ENCODE measurements around the gene COL9A3. TPM values are rescaled to one million over a fixed set of nuclear protein-coding genes. Genes with fewer than 3 reads are reported as not detected.
A peak's percentile ranks its signal among the peaks of the same experiment; 100 is the strongest.

COL9A3 gene
- total RNA-seq, 2 experiments from 2014 or later, result 0.42 to 0.82 TPM

GRCh38 chr20:62804627-62805154 is 12.2 kb upstream of the COL9A3 start, which contains the start of gene OGFR:
TSS of gene OGFR (plus strand) at chr20:62804835. CDS start at chr20:62804860, 25 bp downstream.
- peaks cover 23% of the 10 kb centered on the region for H3K4me1 Mint-ChIP-seq
- POLR2A ChIA-PET, result interaction anchor here (0.7 to 4.5 kb wide), 6 partner anchors 10 to 418 kb away, joined by 3 to 59 read pairs (median 4); partner anchors contain the start of genes MRGBP, RPS21 and SLCO4A1
- peak within 1 kb of the TSS; percentile 98 for H3K4me3 Mint-ChIP-seq
- H3K27me3 Mint-ChIP-seq, result no peaks in the 10 kb centered on the region
- DNase-seq, result peak; percentile 83
- peak within 1 kb of the TSS; percentile 98 for H3K27ac Mint-ChIP-seq
- H3K9me3 Mint-ChIP-seq, result no peaks in the 10 kb centered on the region
- peaks cover 6% of the 10 kb centered on the region for H3K36me3 Mint-ChIP-seq
- peak; percentile 66 for ATAC-seq (ENCODE audit: low read depth)

- ATAC-seq (ENCODE audit: low read depth) (peak; percentile 17), DNase-seq (no peak)
- Mint-ChIP-seq H3K4me3 (peak overlapping the region; percentile 80), H3K27ac (peak overlapping the region; percentile 82), H3K27me3 (no peaks in the 10 kb centered on the region), H3K4me1 (peaks cover 23% of the 10 kb centered on the region), H3K36me3 (peaks cover 4% of the 10 kb centered on the region), H3K9me3 (no peaks in the 10 kb centered on the region)
- POLR2A ChIA-PET, result interaction anchor here (0.7 to 4.5 kb wide), 3 partner anchors 10 to 181 kb away, joined by 4 to 59 read pairs (median 4); partner anchors contain the start of genes MRGBP and SLCO4A1
Observed at GRCh38 chr20:62805155-62805710, 11.6 kb upstream of the COL9A3 start.

GRCh38 chr20:62805711-62806382 is 11.0 kb upstream of the COL9A3 start:
- H3K9me3 Mint-ChIP-seq, result no peaks in the 10 kb centered on the region
- no peaks in the 10 kb centered on the region for H3K27me3 Mint-ChIP-seq
- peak overlapping the region; percentile 82 for H3K27ac Mint-ChIP-seq
- POLR2A ChIA-PET, result interaction anchor here (0.7 to 4.5 kb wide), 2 partner anchors 11 to 182 kb away, joined by 4 to 59 read pairs; partner anchors contain the start of gene MRGBP
- no peak for ATAC-seq (ENCODE audit: low read depth)
- H3K4me3 Mint-ChIP-seq, result peak overlapping the region; percentile 80
- H3K4me1 Mint-ChIP-seq, result peaks cover 23% of the 10 kb centered on the region
- H3K36me3 Mint-ChIP-seq, result peaks cover 3% of the 10 kb centered on the region
- DNase-seq, result no peak

- Mint-ChIP-seq H3K4me1 (peaks cover 23% of the 10 kb centered on the region), H3K27me3 (no peaks in the 10 kb centered on the region), H3K36me3 (peaks cover 3% of the 10 kb centered on the region), H3K27ac (peak overlapping the region; percentile 46), H3K4me3 (peak overlapping the region; percentile 80), H3K9me3 (no peaks in the 10 kb centered on the region)
- DNase-seq, result no peak
- POLR2A ChIA-PET, result interaction anchor here (4.5 kb wide), 1 partner anchor 12 kb away, joined by 59 read pairs; the partner anchor contains the start of gene MRGBP
- no peak for ATAC-seq (ENCODE audit: low read depth)
Observed at GRCh38 chr20:62806383-62807050, 10.3 kb upstream of the COL9A3 start.

- Mint-ChIP-seq H3K9me3 (no peaks in the 10 kb centered on the region), H3K4me1 (peaks cover 23% of the 10 kb centered on the region), H3K27me3 (no peaks in the 10 kb centered on the region), H3K36me3 (peaks cover 7% of the 10 kb centered on the region), H3K27ac (peak overlapping the region; percentile 51), H3K4me3 (no peak overlapping the region)
- ATAC-seq (ENCODE audit: low read depth) (no peak), DNase-seq (no peak)
- POLR2A ChIA-PET, result interaction anchor here (1.0 to 3.3 kb wide), 3 partner anchors 11 to 165 kb away, joined by 3 to 30 read pairs (median 5); partner anchors contain the start of genes MRGBP and SLCO4A1
Observed at GRCh38 chr20:62807444-62808210, 9.2 kb upstream of the COL9A3 start.

GRCh38 chr20:62808211-62808865 is 8.5 kb upstream of the COL9A3 start:
- H3K27ac Mint-ChIP-seq, result peak overlapping the region; percentile 69
- H3K4me3 Mint-ChIP-seq, result peak overlapping the region; percentile 30
- POLR2A ChIA-PET, result interaction anchor here (1.0 to 3.3 kb wide), 3 partner anchors 12 to 166 kb away, joined by 3 to 30 read pairs (median 5); partner anchors contain the start of genes MRGBP and SLCO4A1
- H3K27me3 Mint-ChIP-seq, result no peaks in the 10 kb centered on the region
- H3K36me3 Mint-ChIP-seq, result peaks cover 8% of the 10 kb centered on the region
- DNase-seq (peak; percentile 83), ATAC-seq (ENCODE audit: low read depth) (peak; percentile 43)
- H3K9me3 Mint-ChIP-seq, result no peaks in the 10 kb centered on the region
- peaks cover 23% of the 10 kb centered on the region for H3K4me1 Mint-ChIP-seq

- no peak for ATAC-seq (ENCODE audit: low read depth)
- Mint-ChIP-seq H3K9me3 (no peaks in the 10 kb centered on the region), H3K27me3 (peaks cover 3% of the 10 kb centered on the region), H3K4me1 (peaks cover 14% of the 10 kb centered on the region), H3K36me3 (peaks cover 6% of the 10 kb centered on the region), H3K4me3 (no peak overlapping the region), H3K27ac (no peak overlapping the region)
- POLR2A ChIA-PET, result interaction anchor here (3.3 kb wide), 1 partner anchor 14 kb away, joined by 30 read pairs; the partner anchor contains the start of gene MRGBP
- no peak for DNase-seq
Observed at GRCh38 chr20:62809530-62810428, 7.1 kb upstream of the COL9A3 start.

- Mint-ChIP-seq H3K27ac (no peak overlapping the region), H3K4me3 (no peak overlapping the region), H3K9me3 (no peaks in the 10 kb centered on the region), H3K36me3 (peaks cover 5% of the 10 kb centered on the region), H3K4me1 (peaks cover 10% of the 10 kb centered on the region), H3K27me3 (peaks cover 14% of the 10 kb centered on the region)
- POLR2A ChIA-PET, result interaction anchor here (1.2 kb wide), 1 partner anchor 17 kb away, joined by 4 read pairs; no protein-coding TSS in a partner anchor
- DNase-seq, result no peak
- ATAC-seq (ENCODE audit: low read depth), result no peak
Observed at GRCh38 chr20:62811320-62811719, 5.5 kb upstream of the COL9A3 start.

GRCh38 chr20:62811720-62812119 is 5.1 kb upstream of the COL9A3 start:
- H3K27me3 Mint-ChIP-seq, result peaks cover 14% of the 10 kb centered on the region
- no peak for DNase-seq
- POLR2A ChIA-PET, result interaction anchor here (1.2 kb wide), 1 partner anchor 17 kb away, joined by 4 read pairs; no protein-coding TSS in a partner anchor
- ATAC-seq (ENCODE audit: low read depth), result no peak
- H3K4me1 Mint-ChIP-seq, result peaks cover 7% of the 10 kb centered on the region
- peaks cover 4% of the 10 kb centered on the region for H3K36me3 Mint-ChIP-seq
- no peak overlapping the region for H3K4me3 Mint-ChIP-seq
- no peak overlapping the region for H3K27ac Mint-ChIP-seq
- H3K9me3 Mint-ChIP-seq, result no peaks in the 10 kb centered on the region

- POLR2A ChIA-PET, result interaction anchor here (0.6 kb wide), 1 partner anchor 17 kb away, joined by 3 read pairs; no protein-coding TSS in a partner anchor
- peaks cover 14% of the 10 kb centered on the region for H3K27me3 Mint-ChIP-seq
- peaks cover 4% of the 10 kb centered on the region for H3K4me1 Mint-ChIP-seq
- no peak for ATAC-seq (ENCODE audit: low read depth)
- H3K27ac Mint-ChIP-seq, result no peak overlapping the region
- H3K4me3 Mint-ChIP-seq, result no peak overlapping the region
- no peak for DNase-seq
- H3K9me3 Mint-ChIP-seq, result no peaks in the 10 kb centered on the region
- peaks cover 4% of the 10 kb centered on the region for H3K36me3 Mint-ChIP-seq
Observed at GRCh38 chr20:62812181-62812906, 4.5 kb upstream of the COL9A3 start.

GRCh38 chr20:62812907-62813200 is 4.0 kb upstream of the COL9A3 start:
- Mint-ChIP-seq H3K36me3 (peaks cover 4% of the 10 kb centered on the region), H3K9me3 (no peaks in the 10 kb centered on the region), H3K27me3 (peaks cover 17% of the 10 kb centered on the region), H3K4me3 (no peak overlapping the region), H3K4me1 (peaks cover 2% of the 10 kb centered on the region), H3K27ac (no peak overlapping the region)
- POLR2A ChIA-PET, result no interaction called here
- DNase-seq, result no peak
- ATAC-seq (ENCODE audit: low read depth), result no peak

Measured in activated naive CD8-positive, alpha-beta T cell treated with anti-CD3 and anti-CD28 coated beads, Interleukin-2, amount 10 ng/mL, durations not matched to agents 7 days and 5 days (primary cell).